ENCODE data around the gene SNX20. TPM values are rescaled to one million over a fixed set of nuclear protein-coding genes. Genes with fewer than 3 reads are reported as not detected.

The SNX20 gene, protein sequence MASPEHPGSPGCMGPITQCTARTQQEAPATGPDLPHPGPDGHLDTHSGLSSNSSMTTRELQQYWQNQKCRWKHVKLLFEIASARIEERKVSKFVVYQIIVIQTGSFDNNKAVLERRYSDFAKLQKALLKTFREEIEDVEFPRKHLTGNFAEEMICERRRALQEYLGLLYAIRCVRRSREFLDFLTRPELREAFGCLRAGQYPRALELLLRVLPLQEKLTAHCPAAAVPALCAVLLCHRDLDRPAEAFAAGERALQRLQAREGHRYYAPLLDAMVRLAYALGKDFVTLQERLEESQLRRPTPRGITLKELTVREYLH
- total RNA-seq = not detected in 3 replicates
- long read RNA-seq = 0 reads

DNA sequence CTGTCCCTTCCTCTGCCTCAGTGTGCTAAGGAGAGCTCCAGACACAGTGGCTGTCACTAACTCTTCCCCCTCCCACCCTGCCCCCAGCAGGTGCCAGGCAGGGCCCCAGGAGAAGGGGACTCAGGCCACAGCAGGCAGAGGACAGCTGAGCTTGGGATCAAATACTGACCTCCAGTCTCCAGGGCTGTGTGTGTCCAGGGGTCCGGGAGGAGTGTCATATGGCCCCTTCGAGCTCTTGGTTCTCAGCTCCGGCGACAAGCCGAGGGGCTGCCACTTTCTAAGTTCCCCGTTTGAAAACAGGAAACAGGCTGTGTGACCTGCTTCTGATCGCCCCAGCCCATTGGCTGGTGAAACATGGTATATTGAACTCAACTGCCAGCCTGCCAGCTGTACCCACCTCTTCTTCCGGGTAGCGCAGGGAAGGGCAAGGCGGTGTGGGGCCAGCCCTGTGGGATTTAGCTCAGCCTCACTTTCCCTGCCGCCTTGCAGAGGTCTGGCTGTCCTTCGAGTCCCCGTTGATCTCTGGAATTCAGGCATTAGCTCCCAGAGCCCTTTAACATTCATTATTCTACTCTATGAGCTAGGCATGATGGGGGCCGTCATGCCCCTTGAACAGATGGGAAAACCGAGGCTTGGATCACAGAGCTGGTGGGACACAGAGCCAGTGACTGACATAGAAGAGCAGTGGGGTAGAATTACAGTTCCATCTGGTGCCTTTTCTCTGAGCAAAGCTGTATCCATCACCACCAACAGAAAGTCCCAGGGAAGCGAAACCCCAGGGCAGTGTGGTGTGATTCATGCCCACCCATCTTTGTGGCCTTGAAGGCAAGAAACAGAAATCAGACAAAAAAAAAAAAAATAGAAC, at the start of gene SNX20:
SNX20 (minus strand) TSS at position 292 of the 865 bp plus-strand sequence. CDS start 3,786 bp downstream, outside the sequence.
- TF ChIP-seq, protein P1, sequence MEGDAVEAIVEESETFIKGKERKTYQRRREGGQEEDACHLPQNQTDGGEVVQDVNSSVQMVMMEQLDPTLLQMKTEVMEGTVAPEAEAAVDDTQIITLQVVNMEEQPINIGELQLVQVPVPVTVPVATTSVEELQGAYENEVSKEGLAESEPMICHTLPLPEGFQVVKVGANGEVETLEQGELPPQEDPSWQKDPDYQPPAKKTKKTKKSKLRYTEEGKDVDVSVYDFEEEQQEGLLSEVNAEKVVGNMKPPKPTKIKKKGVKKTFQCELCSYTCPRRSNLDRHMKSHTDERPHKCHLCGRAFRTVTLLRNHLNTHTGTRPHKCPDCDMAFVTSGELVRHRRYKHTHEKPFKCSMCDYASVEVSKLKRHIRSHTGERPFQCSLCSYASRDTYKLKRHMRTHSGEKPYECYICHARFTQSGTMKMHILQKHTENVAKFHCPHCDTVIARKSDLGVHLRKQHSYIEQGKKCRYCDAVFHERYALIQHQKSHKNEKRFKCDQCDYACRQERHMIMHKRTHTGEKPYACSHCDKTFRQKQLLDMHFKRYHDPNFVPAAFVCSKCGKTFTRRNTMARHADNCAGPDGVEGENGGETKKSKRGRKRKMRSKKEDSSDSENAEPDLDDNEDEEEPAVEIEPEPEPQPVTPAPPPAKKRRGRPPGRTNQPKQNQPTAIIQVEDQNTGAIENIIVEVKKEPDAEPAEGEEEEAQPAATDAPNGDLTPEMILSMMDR (IDR thresholded peaks at IDR 0.05) = no peak
- Mint-ChIP-seq H3K27me3 (ENCODE audit: low read depth) (no peaks in the 10 kb centered on the region), H3K9me3 (ENCODE audit: low read depth) (no peaks in the 10 kb centered on the region), H3K4me3 (ENCODE audit: unreplicated experiment) (no peak within 1 kb of the TSS), H3K27ac (ENCODE audit: unreplicated experiment) (no peak within 1 kb of the TSS), H3K4me1 (ENCODE audit: low read depth) (no peaks in the 10 kb centered on the region), H3K36me3 (ENCODE audit: low read depth) (no peaks in the 10 kb centered on the region)
- DNase-seq (ENCODE audit: low spot score) = peak; percentile 66

DNA sequence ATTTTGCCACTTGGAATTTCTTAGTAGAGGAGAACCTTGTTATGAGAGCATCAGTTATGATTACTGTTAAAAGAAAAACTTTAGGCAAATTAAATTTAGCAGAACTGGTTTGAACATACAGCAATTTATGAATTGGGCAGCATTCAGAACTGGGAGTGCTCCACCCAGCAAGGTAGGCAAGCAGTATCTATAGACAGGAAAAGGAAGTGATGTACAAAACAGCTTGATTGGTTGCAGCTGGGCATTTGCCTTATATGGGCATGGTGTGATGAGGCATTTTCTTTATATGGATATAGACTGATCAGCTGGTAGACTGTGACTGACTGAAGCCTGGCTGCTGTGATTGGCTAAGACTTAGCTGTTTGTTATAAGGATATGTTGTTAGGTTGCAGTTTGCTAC, 43.2 kb upstream of the SNX20 start:
- no peak overlapping the region for H3K27ac Mint-ChIP-seq (ENCODE audit: unreplicated experiment)
- H3K4me3 Mint-ChIP-seq (ENCODE audit: unreplicated experiment) = no peak overlapping the region
- H3K9me3 Mint-ChIP-seq (ENCODE audit: low read depth) = peaks cover 13% of the 10 kb centered on the region
- peaks cover 3% of the 10 kb centered on the region for H3K27me3 Mint-ChIP-seq (ENCODE audit: low read depth)
- H3K36me3 Mint-ChIP-seq (ENCODE audit: low read depth) = peaks cover 3% of the 10 kb centered on the region
- DNase-seq (ENCODE audit: low spot score) = no peak
- TF ChIP-seq, protein P1 (IDR thresholded peaks at IDR 0.05) = no peak
- H3K4me1 Mint-ChIP-seq (ENCODE audit: low read depth) = no peaks in the 10 kb centered on the region

DNA sequence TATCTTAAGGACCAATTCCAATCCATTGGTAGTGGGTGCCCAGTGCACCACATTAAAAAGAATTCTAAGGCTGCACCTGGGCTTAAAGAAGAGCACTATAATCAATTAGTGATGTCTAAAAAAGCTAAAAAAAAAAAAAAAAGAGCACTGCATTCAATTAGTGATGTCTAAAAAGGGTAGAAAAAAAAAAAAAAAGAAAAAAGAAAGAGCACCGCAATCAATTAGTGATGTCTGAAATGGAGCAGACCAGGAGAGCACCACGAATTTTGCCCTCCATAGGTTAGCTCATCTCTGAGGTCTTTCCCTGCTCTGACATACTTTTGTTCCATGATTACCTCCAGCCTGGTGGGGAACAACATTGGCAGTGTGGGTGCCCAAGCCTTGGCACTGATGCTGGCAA, 41.8 kb upstream of the SNX20 start:
- Mint-ChIP-seq H3K4me3 (ENCODE audit: unreplicated experiment) (no peak overlapping the region), H3K4me1 (ENCODE audit: low read depth) (no peaks in the 10 kb centered on the region), H3K9me3 (ENCODE audit: low read depth) (peaks cover 13% of the 10 kb centered on the region), H3K36me3 (ENCODE audit: low read depth) (peaks cover 5% of the 10 kb centered on the region), H3K27me3 (ENCODE audit: low read depth) (peaks cover 12% of the 10 kb centered on the region), H3K27ac (ENCODE audit: unreplicated experiment) (no peak overlapping the region)
- TF ChIP-seq, protein P1 (IDR thresholded peaks at IDR 0.05) = no peak
- DNase-seq (ENCODE audit: low spot score) = no peak

DNA sequence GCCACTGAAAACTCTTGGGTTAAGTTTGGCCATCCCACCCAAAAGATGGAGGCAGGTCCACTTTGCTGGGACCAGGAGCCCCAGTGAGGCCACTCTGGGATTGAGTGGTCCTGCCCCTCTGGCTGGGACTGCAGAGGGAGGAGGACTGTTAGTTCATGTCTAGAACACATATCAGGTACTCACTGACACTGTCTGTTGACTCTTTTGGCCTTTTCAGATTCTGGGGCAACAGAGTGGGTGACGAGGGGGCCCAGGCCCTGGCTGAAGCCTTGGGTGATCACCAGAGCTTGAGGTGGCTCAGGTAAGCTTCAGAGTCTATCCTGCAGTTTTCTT, 41.3 kb upstream of the SNX20 start:
- no peak for DNase-seq (ENCODE audit: low spot score)
- peaks cover 5% of the 10 kb centered on the region for H3K36me3 Mint-ChIP-seq (ENCODE audit: low read depth)
- H3K9me3 Mint-ChIP-seq (ENCODE audit: low read depth) = peaks cover 13% of the 10 kb centered on the region
- TF ChIP-seq, protein P1 (IDR thresholded peaks at IDR 0.05) = no peak
- no peaks in the 10 kb centered on the region for H3K4me1 Mint-ChIP-seq (ENCODE audit: low read depth)
- no peak overlapping the region for H3K4me3 Mint-ChIP-seq (ENCODE audit: unreplicated experiment)
- H3K27me3 Mint-ChIP-seq (ENCODE audit: low read depth) = peaks cover 12% of the 10 kb centered on the region
- no peak overlapping the region for H3K27ac Mint-ChIP-seq (ENCODE audit: unreplicated experiment)

DNA sequence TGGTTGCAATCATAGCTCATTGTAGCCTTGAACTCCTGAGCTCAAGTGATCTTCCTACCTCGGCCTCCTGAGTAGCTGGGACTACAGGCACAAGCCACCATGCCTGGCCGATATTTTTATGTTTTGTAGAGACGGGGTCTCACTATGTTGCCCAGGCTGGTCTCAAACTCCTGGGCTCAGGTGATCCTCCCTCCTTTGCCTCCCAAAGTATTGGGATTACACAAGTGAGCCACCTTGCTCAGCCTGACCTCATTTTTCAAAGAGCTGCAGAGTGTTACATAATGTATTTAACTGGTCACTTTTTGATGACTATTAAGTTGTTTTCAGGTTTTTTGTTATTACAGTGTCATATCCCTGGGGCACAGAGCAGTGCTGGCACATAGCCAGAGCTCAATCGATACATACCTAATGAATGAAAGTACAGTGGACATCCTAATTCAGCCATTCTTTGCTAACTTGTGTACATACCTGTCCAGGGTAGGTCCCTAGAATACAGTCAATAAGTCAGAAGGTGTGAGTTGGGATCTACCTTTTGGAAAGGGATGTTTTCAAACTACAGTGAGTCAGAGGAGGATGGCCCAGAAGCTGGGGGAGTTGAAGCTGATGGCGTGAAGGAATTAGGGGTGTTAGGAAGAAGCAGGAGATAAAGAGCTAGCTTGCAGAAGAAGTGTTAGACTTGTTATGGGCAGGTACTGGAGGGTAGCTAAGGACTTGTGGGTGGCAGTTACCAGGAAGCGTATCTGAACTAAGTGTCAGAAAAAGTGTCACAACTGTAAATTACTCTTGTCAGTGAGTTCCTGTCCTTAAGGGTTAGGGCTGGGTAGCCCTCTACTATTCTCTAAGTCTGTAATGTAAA, 40.7 kb upstream of the SNX20 start:
- Mint-ChIP-seq H3K27ac (ENCODE audit: unreplicated experiment) (no peak overlapping the region), H3K4me3 (ENCODE audit: unreplicated experiment) (no peak overlapping the region), H3K36me3 (ENCODE audit: low read depth) (peaks cover 5% of the 10 kb centered on the region), H3K9me3 (ENCODE audit: low read depth) (peaks cover 13% of the 10 kb centered on the region), H3K27me3 (ENCODE audit: low read depth) (peaks cover 15% of the 10 kb centered on the region), H3K4me1 (ENCODE audit: low read depth) (no peaks in the 10 kb centered on the region)
- TF ChIP-seq, protein P1 (IDR thresholded peaks at IDR 0.05) = no peak
- DNase-seq (ENCODE audit: low spot score) = no peak

Data from chondrocyte (in vitro differentiated cells).